Loucy (cell line): ENCODE data around the gene VSIG10L2.

Experiments used
- H2AFZ ChIP-seq: fragments of 200-600 bp; sonication (generic); 2 replicates; pipeline ENCODE4 v1.6.0; 2016; ENCODE audit warnings: antibody characterized with exemption, mild to moderate bottlenecking, low read length, moderate library complexity
- H3F3A ChIP-seq: fragments of 200-600 bp; 2 replicates; pipeline ENCODE4 v1.6.0; 2016; ENCODE audit warnings: antibody characterized with exemption, low read depth, mild to moderate bottlenecking
- H3K27me3 ChIP-seq: fragments of 200-600 bp; sonication (generic); 2 replicates; pipeline ENCODE4 v1.6.1; 2014; ENCODE audit warnings: low read length, mild to moderate bottlenecking; ENCODE audit not compliant: insufficient read depth, poor library complexity, severe bottlenecking
- H3K36me3 ChIP-seq: fragments of 200-600 bp; sonication (generic); 2 replicates; pipeline ENCODE4 v1.6.1; 2016; ENCODE audit warnings: low read length; ENCODE audit not compliant: insufficient read depth
- H3K4me1 ChIP-seq: fragments of 200-600 bp; sonication (generic); 2 replicates; pipeline ENCODE4 v1.5.1; 2014; ENCODE audit warnings: low read length, mild to moderate bottlenecking; ENCODE audit not compliant: insufficient read depth, poor library complexity, severe bottlenecking
- H3K4me2 ChIP-seq: fragments of 200-600 bp; sonication (generic); 2 replicates; pipeline ENCODE4 v1.6.0; 2014; ENCODE audit warnings: antibody characterized with exemption, low read length, low read depth, mild to moderate bottlenecking; ENCODE audit not compliant: poor library complexity, severe bottlenecking
- H3K4me3 ChIP-seq: fragments of 200-600 bp; sonication (generic); 2 replicates; pipeline ENCODE4 v1.5.1; 2014; ENCODE audit warnings: low read length, mild to moderate bottlenecking, mixed read lengths; ENCODE audit not compliant: poor library complexity, severe bottlenecking
- H3K79me2 ChIP-seq: fragments of 200-600 bp; sonication (generic); 2 replicates; pipeline ENCODE4 v1.6.1; 2014; ENCODE audit warnings: low read length; ENCODE audit not compliant: insufficient read depth
- H3K9ac ChIP-seq: fragments of 200-600 bp; sonication (generic); 2 replicates; pipeline ENCODE4 v1.6.0; 2014; ENCODE audit warnings: mild to moderate bottlenecking, low read depth, low read length, moderate library complexity; ENCODE audit not compliant: poor library complexity, severe bottlenecking
- H3K9me2 ChIP-seq: fragments of 200-600 bp; sonication (generic); replicated peaks from 2 replicates; pipeline ENCODE4 v1.6.1; 2016; ENCODE audit warnings: low read depth, low read length, mixed read lengths
- H3K9me3 ChIP-seq: fragments of 200-600 bp; sonication (generic); 2 replicates; pipeline ENCODE4 v1.6.1; 2014; ENCODE audit warnings: mild to moderate bottlenecking, antibody characterized with exemption, low read length, low read depth; ENCODE audit not compliant: insufficient read depth
- H4K20me1 ChIP-seq: fragments of 200-600 bp; sonication (generic); 2 replicates; pipeline ENCODE4 v1.6.0; 2014; ENCODE audit warnings: antibody characterized with exemption, low read length, mild to moderate bottlenecking; ENCODE audit not compliant: insufficient read depth, poor library complexity, severe bottlenecking
- EZH2phosphoT487 ChIP-seq: fragments of 200-600 bp; IDR thresholded peaks from 2 replicates; pipeline ENCODE4 v1.6.1; 2018; ENCODE audit warnings: antibody characterized with exemption, mild to moderate bottlenecking, moderate library complexity, borderline replicate concordance
- TF ChIP-seq, protein P1 (sequence below): fragments of 200-600 bp; sonication (generic); conservative IDR thresholded peaks from 2 replicates; pipeline ENCODE4 v1.5.1; 2014; ENCODE audit warnings: mild to moderate bottlenecking, antibody characterized with exemption, low read length

VSIG10L2 gene

DNA sequence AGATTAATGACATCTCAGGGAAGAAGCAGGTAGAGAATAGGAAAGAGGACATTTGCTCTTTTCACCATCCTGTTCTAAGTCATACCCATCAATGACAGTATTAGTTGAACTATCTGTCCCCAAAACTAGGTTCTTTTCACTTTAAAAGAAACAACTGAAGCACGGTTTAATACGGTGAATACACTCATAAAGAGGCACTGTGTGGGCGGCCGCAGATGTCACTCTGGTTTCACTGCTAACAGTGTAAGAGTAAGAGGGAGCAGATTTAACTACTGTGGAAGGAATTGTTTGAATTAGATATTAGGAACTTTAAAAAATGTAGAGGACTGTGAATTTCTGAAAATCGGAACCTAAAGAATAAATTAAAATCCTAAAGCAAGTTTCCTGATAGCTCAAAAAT, 49.5 kb downstream of the VSIG10L2 start:
- no peak overlapping the region for H3K4me2 ChIP-seq
- no peaks in the 10 kb centered on the region for H3K36me3 ChIP-seq
- no peak overlapping the region for H2AFZ ChIP-seq
- H3K79me2 ChIP-seq: no peaks in the 10 kb centered on the region
- H3K9me3 ChIP-seq: no peaks in the 10 kb centered on the region
- no peaks in the 10 kb centered on the region for H3K9me2 ChIP-seq
- no peaks in the 10 kb centered on the region for H4K20me1 ChIP-seq
- no peak overlapping the region for H3K4me3 ChIP-seq
- no peaks in the 10 kb centered on the region for H3K4me1 ChIP-seq
- H3K9ac ChIP-seq: no peak overlapping the region
- TF ChIP-seq EZH2phosphoT487: no peak
- TF ChIP-seq, protein P1, sequence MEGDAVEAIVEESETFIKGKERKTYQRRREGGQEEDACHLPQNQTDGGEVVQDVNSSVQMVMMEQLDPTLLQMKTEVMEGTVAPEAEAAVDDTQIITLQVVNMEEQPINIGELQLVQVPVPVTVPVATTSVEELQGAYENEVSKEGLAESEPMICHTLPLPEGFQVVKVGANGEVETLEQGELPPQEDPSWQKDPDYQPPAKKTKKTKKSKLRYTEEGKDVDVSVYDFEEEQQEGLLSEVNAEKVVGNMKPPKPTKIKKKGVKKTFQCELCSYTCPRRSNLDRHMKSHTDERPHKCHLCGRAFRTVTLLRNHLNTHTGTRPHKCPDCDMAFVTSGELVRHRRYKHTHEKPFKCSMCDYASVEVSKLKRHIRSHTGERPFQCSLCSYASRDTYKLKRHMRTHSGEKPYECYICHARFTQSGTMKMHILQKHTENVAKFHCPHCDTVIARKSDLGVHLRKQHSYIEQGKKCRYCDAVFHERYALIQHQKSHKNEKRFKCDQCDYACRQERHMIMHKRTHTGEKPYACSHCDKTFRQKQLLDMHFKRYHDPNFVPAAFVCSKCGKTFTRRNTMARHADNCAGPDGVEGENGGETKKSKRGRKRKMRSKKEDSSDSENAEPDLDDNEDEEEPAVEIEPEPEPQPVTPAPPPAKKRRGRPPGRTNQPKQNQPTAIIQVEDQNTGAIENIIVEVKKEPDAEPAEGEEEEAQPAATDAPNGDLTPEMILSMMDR: no peak
- no peaks in the 10 kb centered on the region for H3K27me3 ChIP-seq
- H3F3A ChIP-seq: no peaks in the 10 kb centered on the region

DNA sequence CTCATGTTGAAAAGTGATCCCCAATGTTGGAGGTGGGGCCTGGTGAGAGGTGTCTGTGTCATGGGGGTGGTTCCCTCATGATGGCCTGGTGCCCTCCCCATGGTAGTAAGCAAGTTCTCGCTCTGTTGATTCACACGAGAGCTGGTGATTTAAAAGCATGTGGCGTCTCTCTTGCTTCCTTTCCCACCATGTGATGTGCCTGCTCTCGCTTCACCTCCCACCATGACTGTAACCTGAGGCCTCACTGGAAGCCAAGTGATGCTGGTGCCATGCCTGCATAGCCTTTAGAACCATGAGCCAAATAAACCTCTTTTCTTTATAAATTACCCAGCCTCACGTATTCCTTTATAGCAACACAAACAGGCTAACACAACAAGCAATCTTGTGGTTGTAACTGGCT, 52.4 kb downstream of the VSIG10L2 start:
- Histone ChIP-seq H3K9me3 (no peaks in the 10 kb centered on the region), H3K9ac (no peak overlapping the region), H3K4me1 (no peaks in the 10 kb centered on the region), H3K36me3 (no peaks in the 10 kb centered on the region), H3K9me2 (no peaks in the 10 kb centered on the region), H3K4me2 (no peak overlapping the region), H3F3A (no peaks in the 10 kb centered on the region), H3K27me3 (no peaks in the 10 kb centered on the region), H3K79me2 (no peaks in the 10 kb centered on the region), H3K4me3 (no peak overlapping the region), H4K20me1 (no peaks in the 10 kb centered on the region), H2AFZ (no peak overlapping the region)
- no peak for TF ChIP-seq EZH2phosphoT487
- TF ChIP-seq, protein P1: no peak

DNA sequence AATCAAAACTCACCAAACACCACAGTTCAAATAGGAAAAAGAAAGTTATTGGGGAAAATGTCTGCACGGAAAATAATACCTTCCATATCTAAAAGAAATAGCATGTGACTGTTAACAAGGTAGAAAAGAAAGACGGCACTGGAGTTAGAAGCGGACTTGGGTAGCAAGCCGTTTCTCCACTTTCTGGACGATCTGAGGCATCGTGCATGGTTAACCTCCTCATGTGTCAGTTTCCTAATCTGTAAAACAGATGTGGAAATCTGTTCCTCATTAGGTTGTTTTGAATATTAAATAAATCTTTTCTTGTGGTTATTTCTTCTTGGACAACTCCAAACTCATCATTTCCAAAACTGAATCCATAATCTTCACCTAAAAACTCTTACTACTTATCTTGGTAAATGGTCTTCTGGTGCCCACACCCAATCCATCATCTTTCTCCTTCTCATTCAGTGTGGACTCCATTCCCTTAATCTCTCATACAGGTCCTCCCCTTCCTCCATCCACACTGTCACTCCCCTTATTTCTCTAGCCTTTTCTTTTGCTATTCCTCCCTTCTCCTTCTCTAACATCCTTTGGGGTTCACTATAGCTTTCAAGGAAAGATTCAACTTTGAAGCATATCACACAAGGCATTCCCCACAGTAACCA, 53.5 kb downstream of the VSIG10L2 start:
- Histone ChIP-seq H3K36me3 (no peaks in the 10 kb centered on the region), H3K4me2 (no peak overlapping the region), H4K20me1 (no peaks in the 10 kb centered on the region), H3K79me2 (no peaks in the 10 kb centered on the region), H3K9me2 (no peaks in the 10 kb centered on the region), H3K27me3 (no peaks in the 10 kb centered on the region), H3K9ac (no peak overlapping the region), H2AFZ (no peak overlapping the region), H3K4me3 (no peak overlapping the region), H3K4me1 (no peaks in the 10 kb centered on the region), H3K9me3 (no peaks in the 10 kb centered on the region), H3F3A (no peaks in the 10 kb centered on the region)
- TF ChIP-seq EZH2phosphoT487: no peak
- TF ChIP-seq, protein P1: no peak
